Left ventricle myocardium inferior (tissue), 1 donor: ENCODE measurements around the gene TSPYL1. TPM values are rescaled to one million over a fixed set of nuclear protein-coding genes. Genes with fewer than 3 reads are reported as not detected.
"Not testable (repeated sequence)": the region's sequence is repeated elsewhere in the genome, so short reads cannot be mapped to it uniquely, and the experiment has no call there.

Experiments used
- DNase-seq: peaks from one replicate; pipeline ENCODE4 v3.0.0-alpha.2; 2020
- H3K27ac ChIP-seq: fragments of 200-600 bp; replicated peaks from 2 replicates; pipeline ENCODE4 v1.8.0; 2021
- H3K27me3 ChIP-seq: fragments of 200-600 bp; 2 replicates; pipeline ENCODE4 v1.8.0; 2021; ENCODE audit warnings: low read depth
- H3K36me3 ChIP-seq: fragments of 200-600 bp; 2 replicates; pipeline ENCODE4 v1.8.0; 2021
- H3K4me1 ChIP-seq: fragments of 200-600 bp; 2 replicates; pipeline ENCODE4 v1.8.0; 2021
- H3K4me3 ChIP-seq: fragments of 200-600 bp; 2 replicates; pipeline ENCODE4 v1.8.0; 2021; ENCODE audit warnings: mild to moderate bottlenecking, moderate library complexity
- H3K9me3 ChIP-seq: fragments of 200-600 bp; replicated peaks from 2 replicates; pipeline ENCODE4 v1.8.0; 2021
- intact Hi-C: fragments of 100-400 bp; cut with micrococcal nuclease; formaldehyde crosslinking; loops from one replicate; pipeline ENCODE4 v1.11.0; 2022
- total RNA-seq: library from RNA; stranded (reverse); fragmentation: NEBNext Ultra II Directional; extraction: Animal tissue kit (Norgen Biotek cat#: 25700); gene quantifications from one replicate; pipeline ENCODE4 v1.2.1, GENCODE V29; 2021
- TF ChIP-seq, protein P1 (sequence below): fragments of 200-600 bp; IDR thresholded peaks from 2 replicates; pipeline ENCODE4 v1.8.0; 2021; ENCODE audit warnings: antibody characterized with exemption, mild to moderate bottlenecking, borderline replicate concordance
- donor health status: DM: no; HTN: yes; CAD: no; lungs with severe emphysema.

TSPYL1 gene
- total RNA-seq, 1 donor from 2014 or later = 89.5 TPM

DNA sequence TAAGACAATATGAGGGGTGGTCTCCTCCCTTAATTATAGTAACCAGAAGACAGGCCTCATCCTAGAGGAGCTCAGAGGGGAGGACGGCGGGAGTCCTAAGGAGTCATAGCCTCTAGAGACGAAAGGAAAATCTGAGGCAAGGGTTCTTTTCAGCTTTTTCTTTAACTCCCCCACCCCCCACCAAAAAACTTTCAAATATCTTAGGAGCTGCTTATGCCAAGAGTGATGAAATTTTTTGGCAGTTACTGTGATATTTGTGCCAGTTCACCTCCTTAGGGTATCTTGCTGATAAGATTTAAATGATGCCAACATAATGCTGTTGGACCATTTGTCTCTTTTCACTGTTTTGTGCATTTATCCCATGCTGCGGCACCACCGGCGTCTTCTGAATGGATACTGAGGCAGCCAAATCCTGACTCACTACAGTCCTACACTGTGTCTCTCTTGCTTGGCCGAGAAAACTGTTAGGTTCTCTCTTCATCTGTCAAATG is 46.5 kb upstream of the TSPYL1 start:
- intact Hi-C loops = no loop called here
- Histone ChIP-seq H3K27ac (peak overlapping the region; percentile 71), H3K4me1 (peaks cover 51% of the 10 kb centered on the region), H3K9me3 (no peaks in the 10 kb centered on the region), H3K36me3 (no peaks in the 10 kb centered on the region), H3K27me3 (no peaks in the 10 kb centered on the region), H3K4me3 (no peak overlapping the region)
- TF ChIP-seq, protein P1, sequence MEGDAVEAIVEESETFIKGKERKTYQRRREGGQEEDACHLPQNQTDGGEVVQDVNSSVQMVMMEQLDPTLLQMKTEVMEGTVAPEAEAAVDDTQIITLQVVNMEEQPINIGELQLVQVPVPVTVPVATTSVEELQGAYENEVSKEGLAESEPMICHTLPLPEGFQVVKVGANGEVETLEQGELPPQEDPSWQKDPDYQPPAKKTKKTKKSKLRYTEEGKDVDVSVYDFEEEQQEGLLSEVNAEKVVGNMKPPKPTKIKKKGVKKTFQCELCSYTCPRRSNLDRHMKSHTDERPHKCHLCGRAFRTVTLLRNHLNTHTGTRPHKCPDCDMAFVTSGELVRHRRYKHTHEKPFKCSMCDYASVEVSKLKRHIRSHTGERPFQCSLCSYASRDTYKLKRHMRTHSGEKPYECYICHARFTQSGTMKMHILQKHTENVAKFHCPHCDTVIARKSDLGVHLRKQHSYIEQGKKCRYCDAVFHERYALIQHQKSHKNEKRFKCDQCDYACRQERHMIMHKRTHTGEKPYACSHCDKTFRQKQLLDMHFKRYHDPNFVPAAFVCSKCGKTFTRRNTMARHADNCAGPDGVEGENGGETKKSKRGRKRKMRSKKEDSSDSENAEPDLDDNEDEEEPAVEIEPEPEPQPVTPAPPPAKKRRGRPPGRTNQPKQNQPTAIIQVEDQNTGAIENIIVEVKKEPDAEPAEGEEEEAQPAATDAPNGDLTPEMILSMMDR = no peak
- DNase-seq = no peak

DNA sequence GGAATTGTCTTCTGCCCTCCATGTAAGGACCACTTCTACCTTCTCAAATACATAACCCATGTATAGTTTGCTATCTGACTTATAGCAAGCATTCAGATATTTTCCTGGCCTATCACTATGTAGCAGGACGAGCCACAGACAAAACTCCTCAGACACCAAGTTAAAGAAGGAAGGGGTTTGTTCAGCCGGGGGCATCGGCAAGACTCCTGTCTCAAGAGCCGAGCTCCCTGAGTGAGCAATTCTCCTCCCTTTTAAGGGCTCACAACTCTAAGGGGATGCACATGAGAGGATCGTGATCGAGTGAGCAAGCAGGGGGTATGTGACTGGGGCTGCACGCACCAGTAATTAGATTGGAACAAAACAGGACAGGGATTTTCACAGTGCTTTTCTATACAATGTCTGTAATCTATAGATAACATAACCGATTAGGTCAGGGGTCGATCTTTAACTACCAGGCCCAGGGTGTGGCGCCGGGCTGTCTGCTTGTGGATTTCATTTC is 46.0 kb upstream of the TSPYL1 start:
- peaks cover 51% of the 10 kb centered on the region for H3K4me1 ChIP-seq
- H3K27ac ChIP-seq = peak overlapping the region; percentile 71
- H3K27me3 ChIP-seq, H3K9me3 ChIP-seq, intact Hi-C loops, H3K4me3 ChIP-seq, DNase-seq, H3K36me3 ChIP-seq: not testable (repeated sequence)

- Histone ChIP-seq H3K27ac (no peak overlapping the region), H3K4me1 (peaks cover 42% of the 10 kb centered on the region), H3K27me3 (no peaks in the 10 kb centered on the region), H3K9me3 (no peaks in the 10 kb centered on the region), H3K36me3 (no peaks in the 10 kb centered on the region), H3K4me3 (no peak overlapping the region)
- intact Hi-C loops = no loop called here
- no peak for DNase-seq
- TF ChIP-seq, protein P1 = no peak
Observed at GRCh38 chr6:116323863-116324262, 44.1 kb upstream of the TSPYL1 start.

DNA sequence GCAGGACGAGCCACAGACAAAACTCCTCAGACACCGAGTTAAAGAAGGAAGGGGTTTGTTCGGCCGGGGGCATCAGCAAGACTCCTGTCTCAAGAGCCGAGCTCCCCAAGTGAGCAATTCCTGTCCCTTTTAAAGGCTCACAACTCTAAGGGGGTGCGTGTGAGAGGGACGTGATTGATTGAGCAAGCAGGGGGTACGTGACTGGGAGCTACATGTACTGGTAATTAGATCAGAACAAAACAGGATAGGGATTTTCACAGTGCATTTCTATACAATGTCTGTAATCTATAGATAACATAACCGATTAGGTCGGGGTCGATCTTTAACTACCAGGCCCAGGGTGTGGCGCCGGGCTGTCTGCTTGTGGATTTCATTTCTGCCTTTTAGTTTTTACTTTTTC is 42.2 kb upstream of the TSPYL1 start:
- H3K9me3 ChIP-seq, H3K36me3 ChIP-seq, DNase-seq, H3K27me3 ChIP-seq, intact Hi-C loops, H3K4me3 ChIP-seq: not testable (repeated sequence)
- Histone ChIP-seq H3K4me1 (peaks cover 26% of the 10 kb centered on the region), H3K27ac (peak overlapping the region; percentile 40)

- DNase-seq = peak; percentile 35
- Histone ChIP-seq H3K27me3 (no peaks in the 10 kb centered on the region), H3K27ac (no peak overlapping the region), H3K4me3 (no peak overlapping the region), H3K4me1 (peaks cover 30% of the 10 kb centered on the region), H3K36me3 (no peaks in the 10 kb centered on the region), H3K9me3 (no peaks in the 10 kb centered on the region)
- TF ChIP-seq, protein P1 = peak; percentile 30
- intact Hi-C loops = no loop called here
Observed at GRCh38 chr6:116316772-116317467, 37.2 kb upstream of the TSPYL1 start.

DNA sequence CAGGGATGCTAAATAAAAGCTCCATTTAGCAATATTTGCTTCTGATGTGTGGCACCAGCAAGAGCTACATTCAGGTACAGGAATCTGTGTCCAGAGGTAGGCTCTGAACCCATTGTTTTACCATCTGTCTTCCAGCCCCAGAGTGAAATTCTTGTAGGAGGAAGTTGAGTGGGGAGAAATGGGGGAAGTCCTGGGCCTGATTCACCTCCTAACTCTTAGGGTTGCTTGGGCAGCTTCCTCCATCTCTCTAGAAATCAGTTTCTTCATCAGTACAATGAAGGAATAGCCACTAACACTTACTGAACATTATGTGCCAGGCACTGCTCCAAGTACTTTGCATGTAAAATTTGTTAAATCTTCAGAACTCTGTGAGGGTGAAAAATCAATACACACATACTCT is 35.1 kb upstream of the TSPYL1 start:
- Histone ChIP-seq H3K27ac (no peak overlapping the region), H3K4me1 (peaks cover 30% of the 10 kb centered on the region), H3K9me3 (no peaks in the 10 kb centered on the region), H3K36me3 (no peaks in the 10 kb centered on the region), H3K27me3 (no peaks in the 10 kb centered on the region), H3K4me3 (no peak overlapping the region)
- no peak for DNase-seq
- intact Hi-C loops = no loop called here
- TF ChIP-seq, protein P1 = no peak
